A549 (cell line): Measurements from ENCODE around the gene GPR183.

Experiments used
- ATOH8 ChIP-seq: fragments of 250-450 bp; sonication (Bioruptor Pico); IDR thresholded peaks from 2 replicates; pipeline ENCODE4 v1.5.0; 2020; ENCODE audit warnings: low read depth, mild to moderate bottlenecking, moderate library complexity
- HEYL ChIP-seq: fragments of 250-450 bp; sonication (Bioruptor Pico); IDR thresholded peaks from 2 replicates; pipeline ENCODE4 v1.8.0; 2021; ENCODE audit warnings: mild to moderate bottlenecking, moderate library complexity
- KDM5A ChIP-seq: fragments of 200-600 bp; sonication (generic); IDR thresholded peaks from 2 replicates; pipeline ENCODE4 v1.6.1; 2016; ENCODE audit warnings: antibody characterized with exemption, mild to moderate bottlenecking
- NFE2L2 ChIP-seq: fragments of 150-350 bp; conservative IDR thresholded peaks from 2 replicates; pipeline ENCODE4 v1.6.1; 2014; ENCODE audit warnings: low read length
- POLR2A ChIP-seq: IDR thresholded peaks from 2 replicates; pipeline ENCODE4 v1.6.1; 2012; ENCODE audit warnings: mild to moderate bottlenecking, low read length
- RNF2 ChIP-seq: fragments of 200-600 bp; sonication (generic); IDR thresholded peaks from 2 replicates; pipeline ENCODE4 v1.6.1; 2016; ENCODE audit warnings: low read depth, mild to moderate bottlenecking, antibody characterized with exemption, moderate library complexity, borderline replicate concordance
- SMC3 ChIP-seq: fragments of >200 bp; sonication (Bioruptor Twin); formaldehyde crosslinking; IDR thresholded peaks from 3 replicates; pipeline ENCODE4 v1.6.1; 2018; ENCODE audit warnings: inconsistent platforms
- ZNF302 ChIP-seq: fragments of 250-450 bp; sonication (Bioruptor Pico); IDR thresholded peaks from 2 replicates; pipeline ENCODE4 v1.9.0; 2021; ENCODE audit warnings: inconsistent platforms, mild to moderate bottlenecking, moderate library complexity
- TF ChIP-seq, protein P1 (sequence below): fragments of >200 bp; sonication (Bioruptor Twin); formaldehyde crosslinking; IDR thresholded peaks from 3 replicates; pipeline ENCODE4 v1.5.1; 2016
- TF ChIP-seq, protein P2 (sequence below): fragments of 150-350 bp; IDR thresholded peaks from 2 replicates; pipeline ENCODE4 v1.6.1; 2014; ENCODE audit warnings: low read depth, mild to moderate bottlenecking, low read length
- TF ChIP-seq, protein P3 (sequence below): IDR thresholded peaks from 2 replicates; pipeline ENCODE4 v1.6.1; 2012
- TF ChIP-seq, protein P4 (sequence below): fragments of 200-600 bp; sonication (generic); IDR thresholded peaks from 2 replicates; pipeline ENCODE4 v1.6.1; 2016; ENCODE audit warnings: antibody characterized with exemption, mild to moderate bottlenecking, moderate library complexity

GRCh38 chr13:99251921-99252320 lies 55.3 kb downstream of the GPR183 start:
- TF ChIP-seq, protein P1, sequence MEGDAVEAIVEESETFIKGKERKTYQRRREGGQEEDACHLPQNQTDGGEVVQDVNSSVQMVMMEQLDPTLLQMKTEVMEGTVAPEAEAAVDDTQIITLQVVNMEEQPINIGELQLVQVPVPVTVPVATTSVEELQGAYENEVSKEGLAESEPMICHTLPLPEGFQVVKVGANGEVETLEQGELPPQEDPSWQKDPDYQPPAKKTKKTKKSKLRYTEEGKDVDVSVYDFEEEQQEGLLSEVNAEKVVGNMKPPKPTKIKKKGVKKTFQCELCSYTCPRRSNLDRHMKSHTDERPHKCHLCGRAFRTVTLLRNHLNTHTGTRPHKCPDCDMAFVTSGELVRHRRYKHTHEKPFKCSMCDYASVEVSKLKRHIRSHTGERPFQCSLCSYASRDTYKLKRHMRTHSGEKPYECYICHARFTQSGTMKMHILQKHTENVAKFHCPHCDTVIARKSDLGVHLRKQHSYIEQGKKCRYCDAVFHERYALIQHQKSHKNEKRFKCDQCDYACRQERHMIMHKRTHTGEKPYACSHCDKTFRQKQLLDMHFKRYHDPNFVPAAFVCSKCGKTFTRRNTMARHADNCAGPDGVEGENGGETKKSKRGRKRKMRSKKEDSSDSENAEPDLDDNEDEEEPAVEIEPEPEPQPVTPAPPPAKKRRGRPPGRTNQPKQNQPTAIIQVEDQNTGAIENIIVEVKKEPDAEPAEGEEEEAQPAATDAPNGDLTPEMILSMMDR = no peak
- TF ChIP-seq POLR2A = no peak
- TF ChIP-seq RNF2 = no peak
- TF ChIP-seq HEYL (CRISPR knock-in tag) = no peak
- TF ChIP-seq ATOH8 (CRISPR knock-in tag) = no peak
- TF ChIP-seq, protein P2, sequence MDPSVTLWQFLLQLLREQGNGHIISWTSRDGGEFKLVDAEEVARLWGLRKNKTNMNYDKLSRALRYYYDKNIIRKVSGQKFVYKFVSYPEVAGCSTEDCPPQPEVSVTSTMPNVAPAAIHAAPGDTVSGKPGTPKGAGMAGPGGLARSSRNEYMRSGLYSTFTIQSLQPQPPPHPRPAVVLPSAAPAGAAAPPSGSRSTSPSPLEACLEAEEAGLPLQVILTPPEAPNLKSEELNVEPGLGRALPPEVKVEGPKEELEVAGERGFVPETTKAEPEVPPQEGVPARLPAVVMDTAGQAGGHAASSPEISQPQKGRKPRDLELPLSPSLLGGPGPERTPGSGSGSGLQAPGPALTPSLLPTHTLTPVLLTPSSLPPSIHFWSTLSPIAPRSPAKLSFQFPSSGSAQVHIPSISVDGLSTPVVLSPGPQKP = no peak
- no peak for TF ChIP-seq NFE2L2
- no peak for TF ChIP-seq KDM5A
- TF ChIP-seq ZNF302 (CRISPR knock-in tag) = no peak
- TF ChIP-seq SMC3 = no peak
- TF ChIP-seq, protein P3, sequence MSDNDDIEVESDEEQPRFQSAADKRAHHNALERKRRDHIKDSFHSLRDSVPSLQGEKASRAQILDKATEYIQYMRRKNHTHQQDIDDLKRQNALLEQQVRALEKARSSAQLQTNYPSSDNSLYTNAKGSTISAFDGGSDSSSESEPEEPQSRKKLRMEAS = no peak
- TF ChIP-seq, protein P4, sequence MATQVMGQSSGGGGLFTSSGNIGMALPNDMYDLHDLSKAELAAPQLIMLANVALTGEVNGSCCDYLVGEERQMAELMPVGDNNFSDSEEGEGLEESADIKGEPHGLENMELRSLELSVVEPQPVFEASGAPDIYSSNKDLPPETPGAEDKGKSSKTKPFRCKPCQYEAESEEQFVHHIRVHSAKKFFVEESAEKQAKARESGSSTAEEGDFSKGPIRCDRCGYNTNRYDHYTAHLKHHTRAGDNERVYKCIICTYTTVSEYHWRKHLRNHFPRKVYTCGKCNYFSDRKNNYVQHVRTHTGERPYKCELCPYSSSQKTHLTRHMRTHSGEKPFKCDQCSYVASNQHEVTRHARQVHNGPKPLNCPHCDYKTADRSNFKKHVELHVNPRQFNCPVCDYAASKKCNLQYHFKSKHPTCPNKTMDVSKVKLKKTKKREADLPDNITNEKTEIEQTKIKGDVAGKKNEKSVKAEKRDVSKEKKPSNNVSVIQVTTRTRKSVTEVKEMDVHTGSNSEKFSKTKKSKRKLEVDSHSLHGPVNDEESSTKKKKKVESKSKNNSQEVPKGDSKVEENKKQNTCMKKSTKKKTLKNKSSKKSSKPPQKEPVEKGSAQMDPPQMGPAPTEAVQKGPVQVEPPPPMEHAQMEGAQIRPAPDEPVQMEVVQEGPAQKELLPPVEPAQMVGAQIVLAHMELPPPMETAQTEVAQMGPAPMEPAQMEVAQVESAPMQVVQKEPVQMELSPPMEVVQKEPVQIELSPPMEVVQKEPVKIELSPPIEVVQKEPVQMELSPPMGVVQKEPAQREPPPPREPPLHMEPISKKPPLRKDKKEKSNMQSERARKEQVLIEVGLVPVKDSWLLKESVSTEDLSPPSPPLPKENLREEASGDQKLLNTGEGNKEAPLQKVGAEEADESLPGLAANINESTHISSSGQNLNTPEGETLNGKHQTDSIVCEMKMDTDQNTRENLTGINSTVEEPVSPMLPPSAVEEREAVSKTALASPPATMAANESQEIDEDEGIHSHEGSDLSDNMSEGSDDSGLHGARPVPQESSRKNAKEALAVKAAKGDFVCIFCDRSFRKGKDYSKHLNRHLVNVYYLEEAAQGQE = no peak
